HEK293 (cell line): ENCODE measurements around the gene VKORC1.

Source experiments
- CTCF ChIP-seq: fragments of 450-650 bp; formaldehyde crosslinking; IDR thresholded peaks from 2 replicates; pipeline ENCODE4 v1.5.1; 2016; ENCODE audit warnings: missing biosample characterization, missing genetic modification characterization
- MZF1 ChIP-seq: fragments of 450-650 bp; formaldehyde crosslinking; IDR thresholded peaks from 2 replicates; pipeline ENCODE4 v1.5.1; 2017; ENCODE audit warnings: missing biosample characterization, missing genetic modification characterization, borderline replicate concordance
- TCF7L2 ChIP-seq: IDR thresholded peaks from 2 replicates; pipeline ENCODE4 v1.6.1; 2011; ENCODE audit warnings: low read depth, mild to moderate bottlenecking, inconsistent platforms, low read length, moderate library complexity, borderline replicate concordance
- YY1 ChIP-seq: fragments of 450-650 bp; formaldehyde crosslinking; IDR thresholded peaks from 2 replicates; pipeline ENCODE4 v1.5.1; 2018; ENCODE audit warnings: missing biosample characterization, missing genetic modification characterization
- ZNF18 ChIP-seq: fragments of 450-650 bp; formaldehyde crosslinking; IDR thresholded peaks from 2 replicates; pipeline ENCODE4 v1.5.1; 2016; ENCODE audit warnings: missing biosample characterization, missing genetic modification characterization
- ZNF416 ChIP-seq: fragments of 450-650 bp; formaldehyde crosslinking; IDR thresholded peaks from 2 replicates; pipeline ENCODE4 v1.5.1; 2016; ENCODE audit warnings: missing biosample characterization, missing genetic modification characterization
- ZNF423 ChIP-seq: fragments of 450-650 bp; formaldehyde crosslinking; IDR thresholded peaks from 2 replicates; pipeline ENCODE4 v1.5.1; 2016; ENCODE audit warnings: missing biosample characterization, missing genetic modification characterization
- ZNF449 ChIP-seq: fragments of 450-650 bp; formaldehyde crosslinking; IDR thresholded peaks from 2 replicates; pipeline ENCODE4 v1.5.1; 2017; ENCODE audit warnings: missing biosample characterization, mild to moderate bottlenecking, missing genetic modification characterization, moderate library complexity
- ZNF624 ChIP-seq: fragments of 450-650 bp; formaldehyde crosslinking; IDR thresholded peaks from 2 replicates; pipeline ENCODE4 v1.5.1; 2017; ENCODE audit warnings: missing biosample characterization, missing genetic modification characterization
- TF ChIP-seq, protein P1 (sequence below): fragments of 450-650 bp; formaldehyde crosslinking; IDR thresholded peaks from 2 replicates; pipeline ENCODE4 v1.5.1; 2016; ENCODE audit warnings: missing biosample characterization, missing genetic modification characterization

GRCh38 chr16:31110106-31111034 is 15.8 kb upstream of the VKORC1 start:
- TF ChIP-seq ZNF18 (tag by site-specific recombination) (no peak), ZNF449 (tag by site-specific recombination) (no peak), YY1 (tag by site-specific recombination) (no peak), CTCF (no peak), ZNF624 (tag by site-specific recombination) (no peak), ZNF416 (tag by site-specific recombination) (no peak), TCF7L2 (no peak), ZNF423 (no peak), MZF1 (tag by site-specific recombination) (no peak)
- TF ChIP-seq, protein P1, sequence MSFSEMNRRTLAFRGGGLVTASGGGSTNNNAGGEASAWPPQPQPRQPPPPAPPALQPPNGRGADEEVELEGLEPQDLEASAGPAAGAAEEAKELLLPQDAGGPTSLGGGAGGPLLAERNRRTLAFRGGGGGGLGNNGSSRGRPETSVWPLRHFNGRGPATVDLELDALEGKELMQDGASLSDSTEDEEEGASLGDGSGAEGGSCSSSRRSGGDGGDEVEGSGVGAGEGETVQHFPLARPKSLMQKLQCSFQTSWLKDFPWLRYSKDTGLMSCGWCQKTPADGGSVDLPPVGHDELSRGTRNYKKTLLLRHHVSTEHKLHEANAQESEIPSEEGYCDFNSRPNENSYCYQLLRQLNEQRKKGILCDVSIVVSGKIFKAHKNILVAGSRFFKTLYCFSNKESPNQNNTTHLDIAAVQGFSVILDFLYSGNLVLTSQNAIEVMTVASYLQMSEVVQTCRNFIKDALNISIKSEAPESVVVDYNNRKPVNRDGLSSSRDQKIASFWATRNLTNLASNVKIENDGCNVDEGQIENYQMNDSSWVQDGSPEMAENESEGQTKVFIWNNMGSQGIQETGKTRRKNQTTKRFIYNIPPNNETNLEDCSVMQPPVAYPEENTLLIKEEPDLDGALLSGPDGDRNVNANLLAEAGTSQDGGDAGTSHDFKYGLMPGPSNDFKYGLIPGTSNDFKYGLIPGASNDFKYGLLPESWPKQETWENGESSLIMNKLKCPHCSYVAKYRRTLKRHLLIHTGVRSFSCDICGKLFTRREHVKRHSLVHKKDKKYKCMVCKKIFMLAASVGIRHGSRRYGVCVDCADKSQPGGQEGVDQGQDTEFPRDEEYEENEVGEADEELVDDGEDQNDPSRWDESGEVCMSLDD (tag by site-specific recombination): no peak
